Measurements from ENCODE around the gene EFCAB12.
"Not testable (repeated sequence)": the region's sequence is repeated elsewhere in the genome, so short reads cannot be mapped to it uniquely, and the experiment has no call there.

EFCAB12 gene

DNA sequence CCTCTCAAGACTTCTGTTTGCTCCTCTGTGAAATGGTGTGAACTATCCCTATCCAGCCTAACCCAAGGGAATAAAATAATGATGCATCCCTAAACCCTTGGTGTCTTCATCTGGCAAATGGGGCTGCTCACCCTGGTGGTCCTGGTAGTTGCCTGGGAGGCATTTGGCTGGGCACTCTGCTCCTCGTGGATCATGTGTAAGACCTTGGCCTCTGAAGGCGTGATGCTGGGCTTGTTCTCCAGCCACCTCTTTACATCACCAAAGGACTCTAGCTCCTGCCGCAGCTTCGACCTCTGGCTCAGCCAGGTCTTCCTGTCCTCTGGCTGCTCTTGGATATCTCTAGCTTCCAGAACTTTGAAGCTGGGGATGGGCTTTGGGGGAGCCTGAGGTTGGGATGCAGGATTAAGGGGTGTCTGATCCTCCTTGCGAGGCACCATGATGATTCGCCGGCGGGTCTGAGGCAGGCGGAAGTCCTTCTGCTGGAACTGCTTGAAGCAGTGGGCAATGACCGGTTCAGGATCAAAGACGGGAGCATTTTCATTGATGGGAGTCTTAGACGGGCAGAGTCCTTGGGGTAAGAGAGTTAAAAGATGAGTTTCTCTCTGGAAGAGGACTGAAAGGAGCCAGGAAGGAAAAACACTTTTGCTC is 7.1 kb downstream of the EFCAB12 start:
- Histone ChIP-seq H3K9ac (ENCODE audit: low read depth, low read length) (no peak overlapping the region), H3K9me3 (ENCODE audit: control insufficient read depth, insufficient read depth, low read length) (no peaks in the 10 kb centered on the region; the same call in 1 of the 2 replicates), H3K4me1 (ENCODE audit: insufficient read depth, low read length) (peaks cover 26% of the 10 kb centered on the region), H3K36me3 (ENCODE audit: insufficient read depth, low read length) (no peaks in the 10 kb centered on the region)

DNA sequence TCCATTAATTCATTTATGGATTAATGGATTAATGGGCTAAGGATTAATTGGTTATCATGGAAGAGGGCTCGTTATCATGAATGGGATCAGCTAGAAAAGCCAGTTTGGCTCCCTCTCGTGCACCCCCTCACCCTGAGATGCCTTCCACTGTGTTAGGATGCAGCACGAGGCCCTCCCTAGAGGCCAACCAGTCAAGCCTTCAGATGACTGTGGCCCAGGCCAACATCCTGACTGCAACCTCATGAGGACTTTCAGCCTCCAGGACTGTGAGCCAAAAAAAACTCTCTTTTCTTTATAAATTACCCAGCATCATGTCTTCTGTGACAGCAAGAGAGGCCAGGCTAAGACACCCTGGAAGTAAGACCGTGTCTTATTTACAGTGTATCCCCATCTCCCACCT is 9.0 kb downstream of the EFCAB12 start:
- Histone ChIP-seq H3K36me3 (ENCODE audit: insufficient read depth, low read length) (no peaks in the 10 kb centered on the region), H3K4me1 (ENCODE audit: insufficient read depth, low read length) (peaks cover 12% of the 10 kb centered on the region), H3K9me3 (ENCODE audit: control insufficient read depth, insufficient read depth, low read length) (no peaks in the 10 kb centered on the region; the same call in 1 of the 2 replicates), H3K9ac (ENCODE audit: low read depth, low read length) (no peak overlapping the region)

DNA sequence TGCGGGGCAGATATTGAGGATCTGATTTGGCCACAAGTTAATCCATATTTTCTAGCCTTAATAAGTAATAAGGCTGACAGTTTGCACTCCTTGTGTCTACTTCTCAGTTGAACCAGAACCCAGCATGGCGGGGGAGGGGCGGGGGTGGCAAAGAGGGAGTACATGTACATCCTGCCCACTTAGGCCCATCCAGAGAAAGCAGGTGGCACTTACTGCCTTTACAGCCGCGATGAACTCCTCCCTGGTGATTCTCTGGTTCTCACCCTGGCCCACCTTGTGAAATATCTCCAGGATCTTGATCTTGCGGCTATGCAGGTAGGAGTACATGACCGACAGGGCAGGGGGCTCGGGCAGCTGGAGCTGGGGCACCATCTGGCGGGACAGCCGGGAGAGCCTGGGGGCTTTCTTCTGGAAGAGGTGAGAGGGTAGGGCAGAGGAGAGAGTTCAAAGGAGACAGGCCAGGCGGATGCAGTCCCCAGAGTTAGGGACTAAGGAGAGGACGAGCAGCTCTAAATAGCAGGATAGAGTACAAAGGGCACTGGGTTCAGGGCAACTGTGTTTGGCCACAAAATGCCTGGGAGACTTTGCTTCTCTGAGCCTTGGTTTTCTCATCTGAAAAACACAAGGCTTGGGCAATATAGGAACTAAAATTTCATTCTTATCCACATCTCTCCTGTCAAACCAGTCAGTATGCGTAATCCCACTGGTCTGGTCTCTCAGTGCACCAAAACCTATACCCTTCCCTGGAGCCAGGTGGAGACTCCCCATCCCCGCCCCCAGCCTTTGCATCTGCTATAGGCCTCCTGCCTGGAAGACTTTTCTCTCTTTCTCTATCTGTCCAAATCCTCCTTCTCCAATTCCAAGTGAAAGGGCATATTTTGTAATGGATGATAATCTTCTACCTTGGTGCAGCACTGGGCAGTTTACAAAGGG is 10.1 kb downstream of the EFCAB12 start:
- H3K9ac ChIP-seq (ENCODE audit: low read depth, low read length), result no peak overlapping the region
- peaks cover 5% of the 10 kb centered on the region; the same call in 1 of the 2 replicates for H3K4me1 ChIP-seq (ENCODE audit: insufficient read depth, low read length)
- H3K9me3 ChIP-seq (ENCODE audit: control insufficient read depth, insufficient read depth, low read length), result no peaks in the 10 kb centered on the region; the same call in 1 of the 2 replicates
- H3K36me3 ChIP-seq (ENCODE audit: insufficient read depth, low read length), result no peaks in the 10 kb centered on the region

DNA sequence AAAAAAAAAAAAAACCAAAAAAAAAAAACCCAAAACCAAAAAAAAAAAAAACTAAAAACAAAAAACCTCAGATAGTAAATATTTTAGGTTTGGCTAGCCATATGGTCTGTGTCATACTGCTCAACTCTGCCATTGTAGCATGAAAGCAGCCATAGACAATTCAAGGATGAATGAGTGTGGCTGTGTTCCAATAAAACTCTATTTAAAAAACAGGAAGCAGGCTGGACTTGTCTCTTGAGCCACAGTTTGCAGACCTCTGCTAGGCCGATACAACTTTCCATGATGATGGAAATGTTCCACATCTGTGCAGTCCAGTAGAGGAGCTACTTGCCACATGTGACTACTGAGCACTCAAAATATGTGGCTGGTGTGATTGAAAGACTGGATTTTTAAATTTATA is 11.1 kb downstream of the EFCAB12 start:
- Histone ChIP-seq H3K9me3 (ENCODE audit: control insufficient read depth, insufficient read depth, low read length) (no peaks in the 10 kb centered on the region; the same call in 1 of the 2 replicates), H3K4me1 (ENCODE audit: insufficient read depth, low read length) (peaks cover 5% of the 10 kb centered on the region; the same call in 1 of the 2 replicates)

DNA sequence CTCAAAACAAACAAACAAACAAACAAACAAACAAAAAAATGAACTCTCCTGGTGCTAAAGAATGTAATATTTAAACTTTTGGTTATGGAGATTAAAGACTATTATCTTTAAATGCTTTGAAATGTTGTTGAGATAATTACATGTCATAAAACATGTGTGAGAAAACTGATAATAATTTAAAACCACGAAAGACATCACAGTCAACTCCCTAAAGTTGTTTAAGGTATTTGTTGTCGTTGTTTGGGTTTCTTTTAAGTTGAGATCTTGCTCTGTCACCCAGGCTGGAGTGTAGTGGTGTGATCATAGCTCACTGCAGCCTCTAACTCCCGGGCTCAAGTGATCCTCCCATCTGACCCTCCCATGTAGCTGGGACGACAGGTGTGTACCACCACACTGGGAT is 12.0 kb downstream of the EFCAB12 start:
- Histone ChIP-seq H3K9ac (ENCODE audit: low read depth, low read length) (no peak overlapping the region), H3K36me3 (ENCODE audit: insufficient read depth, low read length) (no peaks in the 10 kb centered on the region), H3K9me3 (ENCODE audit: control insufficient read depth, insufficient read depth, low read length) (no peaks in the 10 kb centered on the region; the same call in 1 of the 2 replicates), H3K4me1 (ENCODE audit: insufficient read depth, low read length) (peaks cover 5% of the 10 kb centered on the region; the same call in 1 of the 2 replicates)

More for the DNA sequence above, 11.1 kb downstream of the EFCAB12 start:
- Histone ChIP-seq H3K36me3 (ENCODE audit: insufficient read depth, low read length) (no peaks in the 10 kb centered on the region), H3K9ac (ENCODE audit: low read depth, low read length) (no peak overlapping the region)

DNA sequence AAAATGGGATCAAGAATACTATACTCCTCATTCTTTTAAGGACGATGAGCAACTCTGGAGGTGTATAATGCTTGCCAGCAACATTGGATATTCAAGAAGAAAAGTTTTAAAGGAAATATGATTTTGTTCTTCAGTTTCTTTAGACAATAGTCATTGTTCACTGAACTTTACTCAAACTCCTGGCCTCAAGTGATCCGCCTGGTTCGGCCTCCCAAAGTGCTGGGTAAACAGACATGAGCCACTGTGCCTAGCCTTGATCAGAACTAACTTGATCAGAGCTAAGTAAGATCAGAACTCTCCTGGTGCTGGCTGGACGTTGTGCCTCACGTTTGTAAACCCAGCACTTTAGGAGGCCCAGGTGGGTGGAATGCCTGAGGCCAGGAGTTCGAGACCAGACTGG is 12.6 kb downstream of the EFCAB12 start:
- H3K36me3 ChIP-seq (ENCODE audit: insufficient read depth, low read length), result no peaks in the 10 kb centered on the region
- peaks cover 5% of the 10 kb centered on the region; the same call in 1 of the 2 replicates for H3K4me1 ChIP-seq (ENCODE audit: insufficient read depth, low read length)
- H3K9me3 ChIP-seq (ENCODE audit: control insufficient read depth, insufficient read depth, low read length), result no peaks in the 10 kb centered on the region; the same call in 1 of the 2 replicates
- H3K9ac ChIP-seq (ENCODE audit: low read depth, low read length), result no peak overlapping the region

GRCh38 chr3:129415378-129415777 is 13.1 kb downstream of the EFCAB12 start:
- no peaks in the 10 kb centered on the region for H3K36me3 ChIP-seq (ENCODE audit: insufficient read depth, low read length)
- peaks cover 5% of the 10 kb centered on the region; the same call in 1 of the 2 replicates for H3K4me1 ChIP-seq (ENCODE audit: insufficient read depth, low read length)
- H3K9ac ChIP-seq (ENCODE audit: low read depth, low read length), result no peak overlapping the region
- no peaks in the 10 kb centered on the region; the same call in 1 of the 2 replicates for H3K9me3 ChIP-seq (ENCODE audit: control insufficient read depth, insufficient read depth, low read length)

- Histone ChIP-seq H3K9ac (ENCODE audit: low read depth, low read length) (no peak overlapping the region), H3K4me1 (ENCODE audit: insufficient read depth, low read length) (peaks cover 5% of the 10 kb centered on the region; the same call in 1 of the 2 replicates), H3K9me3 (ENCODE audit: control insufficient read depth, insufficient read depth, low read length) (no peaks in the 10 kb centered on the region), H3K36me3 (ENCODE audit: insufficient read depth, low read length) (no peaks in the 10 kb centered on the region)
Measured at GRCh38 chr3:129413687-129414506, 14.5 kb downstream of the EFCAB12 start.

- H3K36me3 ChIP-seq (ENCODE audit: insufficient read depth, low read length); H3K9ac ChIP-seq (ENCODE audit: low read depth, low read length); H3K9me3 ChIP-seq (ENCODE audit: control insufficient read depth, insufficient read depth, low read length); H3K4me1 ChIP-seq (ENCODE audit: insufficient read depth, low read length): not testable (repeated sequence)
Measured at GRCh38 chr3:129413238-129413637, 15.2 kb downstream of the EFCAB12 start.

DNA sequence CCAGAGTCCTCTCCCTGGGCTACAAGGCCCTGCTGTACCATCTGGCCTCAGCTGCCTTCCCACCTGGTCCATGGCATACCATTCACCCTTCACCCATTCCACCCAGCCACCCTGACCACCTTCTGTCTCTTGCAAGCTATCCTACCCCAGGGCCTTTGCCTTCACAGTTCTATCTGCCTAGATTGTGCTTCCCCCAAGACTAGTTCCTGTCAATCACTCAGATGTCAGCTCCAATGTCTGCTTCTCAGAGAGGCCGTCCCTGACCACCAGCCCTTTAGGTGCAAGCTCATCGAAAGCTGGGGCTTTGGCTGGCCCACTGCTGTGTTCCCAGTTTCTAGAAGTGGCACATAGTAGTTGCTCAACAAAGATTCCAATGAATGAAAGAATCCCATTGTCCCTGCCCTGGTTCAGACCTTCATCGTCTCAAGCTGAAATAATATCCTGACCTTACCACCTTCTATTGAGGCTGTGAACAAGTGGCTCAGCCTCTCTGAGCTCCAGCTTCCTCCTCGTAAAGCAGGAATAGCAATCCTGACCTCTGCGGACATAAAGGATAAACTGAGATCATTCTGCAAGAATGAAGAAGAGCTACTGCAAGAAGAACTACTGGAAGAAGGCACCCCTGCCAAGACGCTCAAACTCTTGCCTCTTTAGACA is 15.8 kb downstream of the EFCAB12 start:
- Histone ChIP-seq H3K4me1 (ENCODE audit: insufficient read depth, low read length) (no peaks in the 10 kb centered on the region), H3K9ac (ENCODE audit: low read depth, low read length) (no peak overlapping the region), H3K36me3 (ENCODE audit: insufficient read depth, low read length) (no peaks in the 10 kb centered on the region), H3K9me3 (ENCODE audit: control insufficient read depth, insufficient read depth, low read length) (no peaks in the 10 kb centered on the region)

GRCh38 chr3:129410971-129411370 is 17.5 kb downstream of the EFCAB12 start:
- no peaks in the 10 kb centered on the region for H3K4me1 ChIP-seq (ENCODE audit: insufficient read depth, low read length)
- no peaks in the 10 kb centered on the region for H3K9me3 ChIP-seq (ENCODE audit: control insufficient read depth, insufficient read depth, low read length)
- H3K9ac ChIP-seq (ENCODE audit: low read depth, low read length), result no peak overlapping the region
- no peaks in the 10 kb centered on the region for H3K36me3 ChIP-seq (ENCODE audit: insufficient read depth, low read length)

- H3K9me3 ChIP-seq (ENCODE audit: control insufficient read depth, insufficient read depth, low read length), result no peaks in the 10 kb centered on the region
- H3K4me1 ChIP-seq (ENCODE audit: insufficient read depth, low read length), result no peaks in the 10 kb centered on the region
- no peaks in the 10 kb centered on the region for H3K36me3 ChIP-seq (ENCODE audit: insufficient read depth, low read length)
- H3K9ac ChIP-seq (ENCODE audit: low read depth, low read length), result no peak overlapping the region
Measured at GRCh38 chr3:129409541-129409940, 18.9 kb downstream of the EFCAB12 start.

GRCh38 chr3:129404610-129405009 is 23.8 kb downstream of the EFCAB12 start:
- H3K9ac ChIP-seq (ENCODE audit: low read depth, low read length), result no peak overlapping the region
- no peaks in the 10 kb centered on the region for H3K9me3 ChIP-seq (ENCODE audit: control insufficient read depth, insufficient read depth, low read length)
- H3K36me3 ChIP-seq (ENCODE audit: insufficient read depth, low read length), result no peaks in the 10 kb centered on the region
- no peaks in the 10 kb centered on the region for H3K4me1 ChIP-seq (ENCODE audit: insufficient read depth, low read length)

DNA sequence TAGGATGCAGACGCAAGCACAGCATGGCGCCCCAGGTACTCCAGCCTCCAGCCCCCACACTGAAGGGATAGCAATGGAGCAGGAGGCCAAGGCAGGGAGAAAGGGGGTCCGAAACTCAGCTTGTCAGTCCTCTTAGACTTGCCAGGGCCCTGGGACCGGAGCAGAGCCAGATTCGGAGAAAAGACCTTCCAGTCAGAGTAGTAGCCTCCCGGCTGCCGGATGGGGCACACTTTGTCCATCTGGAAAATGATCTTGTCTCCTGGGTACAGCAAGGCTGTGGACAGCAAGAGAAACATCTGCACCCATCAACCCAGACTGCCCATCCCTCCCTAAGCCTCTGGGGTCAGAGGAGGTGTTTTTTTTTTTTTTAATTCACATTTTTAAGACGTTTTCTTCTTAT is 24.3 kb downstream of the EFCAB12 start:
- H3K9me3 ChIP-seq (ENCODE audit: control insufficient read depth, insufficient read depth, low read length), result no peaks in the 10 kb centered on the region
- H3K36me3 ChIP-seq (ENCODE audit: insufficient read depth, low read length), result no peaks in the 10 kb centered on the region
- no peaks in the 10 kb centered on the region for H3K4me1 ChIP-seq (ENCODE audit: insufficient read depth, low read length)
- H3K9ac ChIP-seq (ENCODE audit: low read depth, low read length), result no peak overlapping the region

Data from ES-I3 (cell line).